K562 (cell line): Measurements from ENCODE around the gene NPDC1. TPM values are rescaled to one million over a fixed set of nuclear protein-coding genes. Genes with fewer than 3 reads are reported as not detected.

Experiments used
- L3MBTL2 ChIP-seq: fragments of 450-650 bp; IDR thresholded peaks from 2 replicates; pipeline ENCODE4 v1.6.1; 2016; ENCODE audit warnings: mild to moderate bottlenecking, moderate library complexity
- NFIC ChIP-seq: fragments of 450-650 bp; IDR thresholded peaks from 2 replicates; pipeline ENCODE4 v1.6.1; 2017; ENCODE audit warnings: mild to moderate bottlenecking, inconsistent platforms
- SUPT5H ChIP-seq: fragments of 450-650 bp; IDR thresholded peaks from 2 replicates; pipeline ENCODE4 v1.6.1; 2016
- polyA plus RNA-seq, 8 experiments: library from polyadenylated mRNA; depleted of rRNA in 4 of 8; stranded (reverse) in 5 of 8; unstranded in 3 of 8; fragments of >200 nt; fragmentation: Nextera tagmentation in 2 of 8; fragmentation: Illumina TruSeq in 1 of 8; extraction: Ambion mirVana in 2 of 8; extraction: Trizol in 1 of 8; gene quantifications; 2 replicates each; pipeline versions ENCODE4 v1.2.1 to v1.2.3, GENCODE V29; 2011 to 2014; ENCODE audit warnings: inconsistent platforms in 1 of 8, missing spikeins in 1 of 8
- total RNA-seq, 7 experiments: library from RNA; depleted of rRNA in 6 of 7; stranded (reverse); fragments of >200 nt in 6 of 7; fragmentation: Illumina TruSeq in 2 of 7; extraction: Trizol in 2 of 7; gene quantifications; 2 replicates each; pipeline versions ENCODE4 v1.2.1 to v1.2.3, GENCODE V29; 2011 to 2021; ENCODE audit warnings: low replicate concordance in 1 of 7
- TF ChIP-seq, protein P1 (sequence below): sonication (generic); formaldehyde crosslinking; IDR thresholded peaks from 2 replicates; pipeline ENCODE4 v1.8.1; 2023; ENCODE audit warnings: mild to moderate bottlenecking, missing genetic modification reagents
- TF ChIP-seq, protein P2 (sequence below): sonication (generic); formaldehyde crosslinking; IDR thresholded peaks from 2 replicates; pipeline ENCODE4 v1.8.1; 2023; ENCODE audit warnings: missing genetic modification reagents, mild to moderate bottlenecking, borderline replicate concordance
- TF ChIP-seq, protein P3 (sequence below): sonication (generic); formaldehyde crosslinking; IDR thresholded peaks from 2 replicates; pipeline ENCODE4 v1.9.0; 2022; ENCODE audit warnings: mild to moderate bottlenecking, missing genetic modification reagents
- TF ChIP-seq, protein P4 (sequence below): IDR thresholded peaks from 3 replicates; pipeline ENCODE4 v1.6.1; 2011; ENCODE audit warnings: borderline replicate concordance, mild to moderate bottlenecking, moderate library complexity; ENCODE audit not compliant: insufficient read length; ENCODE audit errors: extremely low read depth
- TF ChIP-seq, protein P5 (sequence below): fragments of 250-450 bp; sonication (Bioruptor Pico); IDR thresholded peaks from 2 replicates; pipeline ENCODE4 v1.4.0; 2020; ENCODE audit warnings: borderline replicate concordance
- TF ChIP-seq, protein P6 (sequence below), 2 experiments: IDR thresholded peaks; 2 replicates each; pipeline ENCODE4 v1.6.1; 2011; ENCODE audit warnings: borderline replicate concordance in 1 of 2, control low read depth in 1 of 2, low read depth in 1 of 2, low read length in 1 of 2, mild to moderate bottlenecking in 1 of 2, mixed read lengths in 1 of 2, moderate library complexity in 1 of 2; ENCODE audit not compliant: insufficient read depth in 1 of 2, insufficient read length in 1 of 2, poor library complexity in 1 of 2, severe bottlenecking in 1 of 2; ENCODE audit errors: extremely low read depth in 1 of 2

NPDC1 gene
- total and polyA plus RNA-seq, 9 of the 15 experiments (the other 6 are each of a cell fraction or from before 2014, with no cell fraction given), result 0.06 to 2.1 (median 0.53) TPM; not detected in 3

DNA sequence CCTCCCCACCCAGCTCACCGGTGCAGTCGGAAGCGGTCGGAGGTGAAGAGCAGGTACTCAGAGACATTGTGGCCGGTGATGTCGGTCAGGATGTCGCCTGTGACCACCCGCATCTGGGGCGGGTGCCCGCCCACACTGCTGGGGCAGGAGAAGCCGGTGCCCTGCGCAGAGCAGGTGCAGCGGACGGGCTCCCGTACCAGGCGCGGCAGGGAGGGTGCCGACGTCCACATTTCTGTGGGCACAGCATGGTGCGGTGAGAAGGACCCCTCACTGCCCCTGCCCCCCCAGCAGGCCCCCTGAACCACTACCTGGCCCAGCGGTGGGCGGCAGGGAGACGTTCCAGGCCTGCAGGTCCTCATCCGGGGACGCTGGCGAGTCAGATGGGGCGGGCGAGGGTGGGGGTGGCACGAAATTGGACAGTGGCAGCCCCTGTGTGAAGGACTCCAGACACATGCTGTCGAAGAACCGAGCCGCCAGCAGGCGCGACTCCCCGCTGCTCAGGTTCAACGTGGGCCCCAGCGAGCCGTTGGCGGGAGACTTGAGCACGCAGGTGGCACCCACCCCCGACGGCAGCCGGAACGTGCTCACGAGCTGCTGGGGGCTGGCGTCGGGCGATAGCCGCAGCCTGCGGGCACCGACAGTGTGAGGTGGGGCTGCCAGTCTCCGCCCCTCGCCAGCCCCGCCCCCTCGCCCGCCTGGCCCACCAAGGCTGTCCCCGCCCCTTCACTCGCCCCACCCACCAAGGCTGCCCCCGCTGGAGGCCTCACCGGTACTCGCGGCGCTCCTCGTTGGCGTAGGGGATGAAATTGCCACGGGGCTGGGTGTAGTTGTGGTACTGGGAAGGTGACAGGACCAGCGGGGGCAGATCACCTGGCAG is 33.0 kb downstream of the NPDC1 start (continued):
- TF ChIP-seq, protein P1, sequence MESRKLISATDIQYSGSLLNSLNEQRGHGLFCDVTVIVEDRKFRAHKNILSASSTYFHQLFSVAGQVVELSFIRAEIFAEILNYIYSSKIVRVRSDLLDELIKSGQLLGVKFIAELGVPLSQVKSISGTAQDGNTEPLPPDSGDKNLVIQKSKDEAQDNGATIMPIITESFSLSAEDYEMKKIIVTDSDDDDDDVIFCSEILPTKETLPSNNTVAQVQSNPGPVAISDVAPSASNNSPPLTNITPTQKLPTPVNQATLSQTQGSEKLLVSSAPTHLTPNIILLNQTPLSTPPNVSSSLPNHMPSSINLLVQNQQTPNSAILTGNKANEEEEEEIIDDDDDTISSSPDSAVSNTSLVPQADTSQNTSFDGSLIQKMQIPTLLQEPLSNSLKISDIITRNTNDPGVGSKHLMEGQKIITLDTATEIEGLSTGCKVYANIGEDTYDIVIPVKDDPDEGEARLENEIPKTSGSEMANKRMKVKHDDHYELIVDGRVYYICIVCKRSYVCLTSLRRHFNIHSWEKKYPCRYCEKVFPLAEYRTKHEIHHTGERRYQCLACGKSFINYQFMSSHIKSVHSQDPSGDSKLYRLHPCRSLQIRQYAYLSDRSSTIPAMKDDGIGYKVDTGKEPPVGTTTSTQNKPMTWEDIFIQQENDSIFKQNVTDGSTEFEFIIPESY (CRISPR knock-in tag), result peak; percentile 97
- TF ChIP-seq, protein P2, sequence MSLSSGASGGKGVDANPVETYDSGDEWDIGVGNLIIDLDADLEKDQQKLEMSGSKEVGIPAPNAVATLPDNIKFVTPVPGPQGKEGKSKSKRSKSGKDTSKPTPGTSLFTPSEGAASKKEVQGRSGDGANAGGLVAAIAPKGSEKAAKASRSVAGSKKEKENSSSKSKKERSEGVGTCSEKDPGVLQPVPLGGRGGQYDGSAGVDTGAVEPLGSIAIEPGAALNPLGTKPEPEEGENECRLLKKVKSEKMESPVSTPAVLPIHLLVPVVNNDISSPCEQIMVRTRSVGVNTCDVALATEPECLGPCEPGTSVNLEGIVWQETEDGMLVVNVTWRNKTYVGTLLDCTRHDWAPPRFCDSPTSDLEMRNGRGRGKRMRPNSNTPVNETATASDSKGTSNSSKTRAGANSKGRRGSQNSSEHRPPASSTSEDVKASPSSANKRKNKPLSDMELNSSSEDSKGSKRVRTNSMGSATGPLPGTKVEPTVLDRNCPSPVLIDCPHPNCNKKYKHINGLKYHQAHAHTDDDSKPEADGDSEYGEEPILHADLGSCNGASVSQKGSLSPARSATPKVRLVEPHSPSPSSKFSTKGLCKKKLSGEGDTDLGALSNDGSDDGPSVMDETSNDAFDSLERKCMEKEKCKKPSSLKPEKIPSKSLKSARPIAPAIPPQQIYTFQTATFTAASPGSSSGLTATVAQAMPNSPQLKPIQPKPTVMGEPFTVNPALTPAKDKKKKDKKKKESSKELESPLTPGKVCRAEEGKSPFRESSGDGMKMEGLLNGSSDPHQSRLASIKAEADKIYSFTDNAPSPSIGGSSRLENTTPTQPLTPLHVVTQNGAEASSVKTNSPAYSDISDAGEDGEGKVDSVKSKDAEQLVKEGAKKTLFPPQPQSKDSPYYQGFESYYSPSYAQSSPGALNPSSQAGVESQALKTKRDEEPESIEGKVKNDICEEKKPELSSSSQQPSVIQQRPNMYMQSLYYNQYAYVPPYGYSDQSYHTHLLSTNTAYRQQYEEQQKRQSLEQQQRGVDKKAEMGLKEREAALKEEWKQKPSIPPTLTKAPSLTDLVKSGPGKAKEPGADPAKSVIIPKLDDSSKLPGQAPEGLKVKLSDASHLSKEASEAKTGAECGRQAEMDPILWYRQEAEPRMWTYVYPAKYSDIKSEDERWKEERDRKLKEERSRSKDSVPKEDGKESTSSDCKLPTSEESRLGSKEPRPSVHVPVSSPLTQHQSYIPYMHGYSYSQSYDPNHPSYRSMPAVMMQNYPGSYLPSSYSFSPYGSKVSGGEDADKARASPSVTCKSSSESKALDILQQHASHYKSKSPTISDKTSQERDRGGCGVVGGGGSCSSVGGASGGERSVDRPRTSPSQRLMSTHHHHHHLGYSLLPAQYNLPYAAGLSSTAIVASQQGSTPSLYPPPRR (CRISPR knock-in tag), result no peak
- TF ChIP-seq NFIC (peak; percentile 44), L3MBTL2 (peak; percentile 69), SUPT5H (no peak)
- TF ChIP-seq, protein P3, sequence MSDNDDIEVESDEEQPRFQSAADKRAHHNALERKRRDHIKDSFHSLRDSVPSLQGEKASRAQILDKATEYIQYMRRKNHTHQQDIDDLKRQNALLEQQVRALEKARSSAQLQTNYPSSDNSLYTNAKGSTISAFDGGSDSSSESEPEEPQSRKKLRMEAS, result peak; percentile 87
- TF ChIP-seq, protein P4, sequence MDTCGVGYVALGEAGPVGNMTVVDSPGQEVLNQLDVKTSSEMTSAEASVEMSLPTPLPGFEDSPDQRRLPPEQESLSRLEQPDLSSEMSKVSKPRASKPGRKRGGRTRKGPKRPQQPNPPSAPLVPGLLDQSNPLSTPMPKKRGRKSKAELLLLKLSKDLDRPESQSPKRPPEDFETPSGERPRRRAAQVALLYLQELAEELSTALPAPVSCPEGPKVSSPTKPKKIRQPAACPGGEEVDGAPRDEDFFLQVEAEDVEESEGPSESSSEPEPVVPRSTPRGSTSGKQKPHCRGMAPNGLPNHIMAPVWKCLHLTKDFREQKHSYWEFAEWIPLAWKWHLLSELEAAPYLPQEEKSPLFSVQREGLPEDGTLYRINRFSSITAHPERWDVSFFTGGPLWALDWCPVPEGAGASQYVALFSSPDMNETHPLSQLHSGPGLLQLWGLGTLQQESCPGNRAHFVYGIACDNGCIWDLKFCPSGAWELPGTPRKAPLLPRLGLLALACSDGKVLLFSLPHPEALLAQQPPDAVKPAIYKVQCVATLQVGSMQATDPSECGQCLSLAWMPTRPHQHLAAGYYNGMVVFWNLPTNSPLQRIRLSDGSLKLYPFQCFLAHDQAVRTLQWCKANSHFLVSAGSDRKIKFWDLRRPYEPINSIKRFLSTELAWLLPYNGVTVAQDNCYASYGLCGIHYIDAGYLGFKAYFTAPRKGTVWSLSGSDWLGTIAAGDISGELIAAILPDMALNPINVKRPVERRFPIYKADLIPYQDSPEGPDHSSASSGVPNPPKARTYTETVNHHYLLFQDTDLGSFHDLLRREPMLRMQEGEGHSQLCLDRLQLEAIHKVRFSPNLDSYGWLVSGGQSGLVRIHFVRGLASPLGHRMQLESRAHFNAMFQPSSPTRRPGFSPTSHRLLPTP, result no peak
- TF ChIP-seq, protein P5, sequence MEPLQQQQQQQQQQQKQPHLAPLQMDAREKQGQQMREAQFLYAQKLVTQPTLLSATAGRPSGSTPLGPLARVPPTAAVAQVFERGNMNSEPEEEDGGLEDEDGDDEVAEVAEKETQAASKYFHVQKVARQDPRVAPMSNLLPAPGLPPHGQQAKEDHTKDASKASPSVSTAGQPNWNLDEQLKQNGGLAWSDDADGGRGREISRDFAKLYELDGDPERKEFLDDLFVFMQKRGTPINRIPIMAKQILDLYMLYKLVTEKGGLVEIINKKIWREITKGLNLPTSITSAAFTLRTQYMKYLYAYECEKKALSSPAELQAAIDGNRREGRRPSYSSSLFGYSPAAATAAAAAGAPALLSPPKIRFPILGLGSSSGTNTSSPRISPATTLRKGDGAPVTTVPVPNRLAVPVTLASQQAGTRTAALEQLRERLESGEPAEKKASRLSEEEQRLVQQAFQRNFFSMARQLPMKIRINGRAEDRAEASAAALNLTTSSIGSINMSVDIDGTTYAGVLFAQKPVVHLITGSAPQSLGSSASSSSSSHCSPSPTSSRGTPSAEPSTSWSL, result no peak
- TF ChIP-seq, protein P6, sequence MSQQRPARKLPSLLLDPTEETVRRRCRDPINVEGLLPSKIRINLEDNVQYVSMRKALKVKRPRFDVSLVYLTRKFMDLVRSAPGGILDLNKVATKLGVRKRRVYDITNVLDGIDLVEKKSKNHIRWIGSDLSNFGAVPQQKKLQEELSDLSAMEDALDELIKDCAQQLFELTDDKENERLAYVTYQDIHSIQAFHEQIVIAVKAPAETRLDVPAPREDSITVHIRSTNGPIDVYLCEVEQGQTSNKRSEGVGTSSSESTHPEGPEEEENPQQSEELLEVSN (IDR thresholded peaks at IDR 0.05; ENCODE audit: borderline replicate concordance in 1 of 2, extremely low read depth in 1 of 2, insufficient read depth in 1 of 2, insufficient read length in 1 of 2, low read depth in 1 of 2, low read length in 1 of 2, poor library complexity in 1 of 2, severe bottlenecking in 1 of 2), result peak; percentile 78 to 95
